Kidney (tissue), 14 donors: ENCODE data around the gene AGPAT3. TPM values are rescaled to one million over a fixed set of nuclear protein-coding genes. Genes with fewer than 3 reads are reported as not detected.

Experiments
- DNase-seq, 5 donors: peaks; one replicate each; pipeline ENCODE4 v3.0.0-alpha.2; 2013 to 2020
- FAIRE-seq: peaks from 2 replicates; lab custom pipeline; 2012; peaks lifted over from hg19 to GRCh38; lab: Jason Lieb, UNC
- H3K27ac ChIP-seq, 2 donors: one replicate each; pipeline ENCODE4 v1.7.0; 2013; ENCODE audit warnings: low read depth in 2 of 2, low read length in 2 of 2, inconsistent platforms in 1 of 2
- H3K27me3 ChIP-seq: one replicate; pipeline ENCODE4 v1.7.1; 2013; ENCODE audit warnings: low read length, inconsistent platforms; ENCODE audit not compliant: control insufficient read depth, insufficient read depth
- H3K36me3 ChIP-seq, 3 donors: one replicate each; pipeline versions ENCODE4 v1.7.0 to v1.7.1; 2013; ENCODE audit warnings: low read length in 3 of 3, control low read depth in 1 of 3, inconsistent platforms in 1 of 3; ENCODE audit not compliant: insufficient read depth in 3 of 3, control insufficient read depth in 2 of 3
- H3K4me1 ChIP-seq, 3 donors: one replicate each; pipeline versions ENCODE4 v1.7.0 to v1.7.1; 2013; ENCODE audit warnings: low read length in 3 of 3, inconsistent platforms in 1 of 3, low read depth in 1 of 3; ENCODE audit not compliant: control insufficient read depth in 2 of 3, insufficient read depth in 2 of 3
- H3K4me3 ChIP-seq, 3 donors: one replicate each; pipeline versions ENCODE4 v1.7.0 to v1.8.1; 2013; ENCODE audit warnings: low read length in 3 of 3, control low read depth in 1 of 3, inconsistent platforms in 1 of 3
- H3K9ac ChIP-seq, 3 donors: one replicate each; pipeline versions ENCODE4 v1.7.0 to v1.7.1; 2013; ENCODE audit warnings: low read length in 3 of 3, control low read depth in 1 of 3, inconsistent platforms in 1 of 3
- H3K9me3 ChIP-seq, 3 donors: one replicate each; pipeline versions ENCODE4 v1.7.0 to v1.7.1; 2013; ENCODE audit warnings: low read length in 3 of 3, control low read depth in 1 of 3, inconsistent platforms in 1 of 3; ENCODE audit not compliant: control insufficient read depth in 2 of 3, insufficient read depth in 1 of 3
- CTCF ChIP-seq: IDR thresholded peaks from 3 replicates; pipeline ENCODE4 v1.5.1; 2012; ENCODE audit warnings: mild to moderate bottlenecking, moderate library complexity, borderline replicate concordance; ENCODE audit not compliant: insufficient read depth; ENCODE audit errors: extremely low read depth
- intact Hi-C: fragments of 100-400 bp; cut with DNase I; formaldehyde crosslinking; loops from one replicate; pipeline ENCODE4 v1.11.1; 2022
- polyA plus RNA-seq: library from polyadenylated mRNA; stranded (reverse); fragments of 350-450 nt; fragmentation: Illumina TruSeq; extraction: RNeasy Lipid Tissue Mini Kit (QIAGEN cat#74804); gene quantifications from one replicate; pipeline ENCODE4 v1.2.3, GENCODE V29; 2014; ENCODE audit warnings: low read depth, low replicate concordance; ENCODE audit not compliant: insufficient read depth
- total RNA-seq: library from RNA; stranded (reverse); fragmentation: NEBNext Ultra II Directional; extraction: Animal tissue kit (Norgen Biotek cat#: 25700); gene quantifications from one replicate; pipeline ENCODE4 v1.2.1, GENCODE V29; 2021
- donor health status: control.
- donor health status: control.
- donor health status: control.
- donor health status: control.
- donor health status: control.
- donor health status: DM: yes; HTN: yes; CAD: no.
- donor health status: Normal renal cell carcinoma (clear cell type).

AGPAT3 gene
- total and polyA plus RNA-seq, 2 donors from 2014 or later = 40.3 to 86.2 TPM

GRCh38 chr21:43972850-43973633 lies 108.0 kb downstream of the AGPAT3 start:
- H3K9me3 ChIP-seq = peaks cover 0 to 2% (median 0%) of the 10 kb centered on the region in 3 donors
- peaks cover 2 to 34% (median 10%) of the 10 kb centered on the region in 3 donors for H3K36me3 ChIP-seq
- H3K4me1 ChIP-seq = peaks cover 0 to 7% (median 0%) of the 10 kb centered on the region in 3 donors
- no peaks in the 10 kb centered on the region for H3K27me3 ChIP-seq
- peak in 2 of 5 donors; percentile 37 to 77 for DNase-seq
- H3K4me3 ChIP-seq = no peak overlapping the region
- FAIRE-seq = no peak
- H3K9ac ChIP-seq = no peak overlapping the region
- TF ChIP-seq CTCF = no peak
- H3K27ac ChIP-seq = no peak overlapping the region
- intact Hi-C loops = no loop called here

- intact Hi-C loops = no loop called here
- Histone ChIP-seq H3K27me3 (no peaks in the 10 kb centered on the region), H3K4me1 (peaks cover 0 to 7% (median 0%) of the 10 kb centered on the region in 3 donors), H3K27ac (no peak overlapping the region), H3K9ac (no peak overlapping the region), H3K9me3 (peaks cover 0 to 2% (median 0%) of the 10 kb centered on the region in 3 donors), H3K4me3 (no peak overlapping the region), H3K36me3 (peaks cover 2 to 39% (median 12%) of the 10 kb centered on the region in 3 donors)
- DNase-seq (peak in 1 of 5 donors; percentile 63), FAIRE-seq (no peak)
- TF ChIP-seq CTCF = no peak
These were observed 108.6 kb downstream of the AGPAT3 start for GRCh38 chr21:43973634-43973955.

- Histone ChIP-seq H3K36me3 (peaks cover 2 to 38% (median 13%) of the 10 kb centered on the region in 3 donors), H3K9ac (peak overlapping the region in 1 of 3 donors; percentile 9), H3K4me3 (peak overlapping the region in 1 of 3 donors; percentile 23), H3K4me1 (peaks cover 0 to 7% (median 0%) of the 10 kb centered on the region in 3 donors), H3K27me3 (no peaks in the 10 kb centered on the region), H3K27ac (no peak overlapping the region), H3K9me3 (peaks cover 0 to 2% (median 0%) of the 10 kb centered on the region in 3 donors)
- DNase-seq = peak in 1 of 5 donors; percentile 54
- no peak for FAIRE-seq
- TF ChIP-seq CTCF = no peak
- intact Hi-C loops = no loop called here
These were observed 109.9 kb downstream of the AGPAT3 start for GRCh38 chr21:43974791-43975468.
